HG02571 (cell line): ENCODE results near the gene DRD4.

ENCODE experiments used
- ATAC-seq: cut with Tn5 transposase; IDR thresholded peaks from one replicate; pipeline ENCODE4 v1.9.1; 2021; ENCODE audit warnings: mild to moderate bottlenecking, moderate library complexity; ENCODE audit not compliant: unreplicated experiment

The DRD4 gene

GRCh38 chr11:636511-637332, at the start of gene DRD4:
DRD4 (plus strand) TSS chr11:637269; CDS start chr11:637305, 36 bp downstream.
- no peak for ATAC-seq

GRCh38 chr11:587546-587945, 49.5 kb upstream of the DRD4 start:
- ATAC-seq = no peak

- ATAC-seq = no peak
Observed at GRCh38 chr11:587978-588380, 49.1 kb upstream of the DRD4 start.

GRCh38 chr11:589798-590197, 47.3 kb upstream of the DRD4 start:
- ATAC-seq = no peak

- no peak for ATAC-seq
Observed at GRCh38 chr11:590997-591396, 46.1 kb upstream of the DRD4 start.

GRCh38 chr11:592501-592900, 44.6 kb upstream of the DRD4 start:
- ATAC-seq = no peak

- ATAC-seq = no peak
Observed at GRCh38 chr11:592918-593317, 44.2 kb upstream of the DRD4 start.

GRCh38 chr11:593347-593746, 43.7 kb upstream of the DRD4 start:
- no peak for ATAC-seq

GRCh38 chr11:595400-595799, 41.7 kb upstream of the DRD4 start:
- ATAC-seq = no peak

- ATAC-seq = no peak
Observed at GRCh38 chr11:596374-596773, 40.7 kb upstream of the DRD4 start.

GRCh38 chr11:597166-597725, 39.8 kb upstream of the DRD4 start:
- ATAC-seq = no peak

GRCh38 chr11:598005-598680, 38.9 kb upstream of the DRD4 start:
- no peak for ATAC-seq

GRCh38 chr11:601573-602245, 35.4 kb upstream of the DRD4 start:
- no peak for ATAC-seq

GRCh38 chr11:603154-603553, 33.9 kb upstream of the DRD4 start:
- ATAC-seq = no peak

GRCh38 chr11:605286-606129, 31.6 kb upstream of the DRD4 start:
- no peak for ATAC-seq

- ATAC-seq = no peak
Observed at GRCh38 chr11:606245-606644, 30.8 kb upstream of the DRD4 start.

GRCh38 chr11:607020-607780, 29.9 kb upstream of the DRD4 start:
- no peak for ATAC-seq

- ATAC-seq = no peak
Observed at GRCh38 chr11:607971-608659, 29.0 kb upstream of the DRD4 start.

GRCh38 chr11:608791-609251, 28.2 kb upstream of the DRD4 start:
- no peak for ATAC-seq
